ENCODE measurements around the gene CNOT1. TPM values are rescaled to one million over a fixed set of nuclear protein-coding genes. Genes with fewer than 3 reads are reported as not detected.

Gene CNOT1
- total RNA-seq, 1 experiment from 2014 or later, result 230 TPM

- POLR2A ChIA-PET, result no interaction called here
- Histone ChIP-seq H3K27ac (ENCODE audit: low read depth, low read length) (no peak overlapping the region), H3K9me3 (ENCODE audit: control insufficient read depth in 1 of 2, insufficient read depth in 1 of 2, low read depth in 1 of 2, low read length in 2 of 2) (no peaks in the 10 kb centered on the region), H3K4me1 (ENCODE audit: control insufficient read depth in 1 of 2, insufficient read depth in 2 of 2, low read length in 2 of 2) (peaks cover 0 to 4% of the 10 kb centered on the region in 2 experiments; a peak in 1 of 4 replicates), H3K4me2 (ENCODE audit: low read length) (no peak overlapping the region), H3K79me2 (ENCODE audit: insufficient read depth, low read length) (no peaks in the 10 kb centered on the region), H3K9ac (ENCODE audit: low read length) (no peak overlapping the region), H2AFZ (ENCODE audit: low read depth, low read length, poor library complexity, severe bottlenecking) (no peak overlapping the region), H3K4me3 (replicated peaks in 1 of 2; ENCODE audit: low read depth in 1 of 2, low read length in 2 of 2) (no peak overlapping the region), H3K9me2 (ENCODE audit: insufficient read depth) (no peaks in the 10 kb centered on the region), H3K27me3 (ENCODE audit: insufficient read depth, low read length) (peaks cover 4% of the 10 kb centered on the region; the same call in 1 of the 2 replicates), H3K36me3 (ENCODE audit: control insufficient read depth in 1 of 2, insufficient read depth in 2 of 2, low read length in 2 of 2) (no peaks in the 10 kb centered on the region), H4K20me1 (ENCODE audit: insufficient read depth) (no peaks in the 10 kb centered on the region)
- TF ChIP-seq MAX (IDR thresholded peaks at IDR 0.05) (no peak), ZFX (IDR thresholded peaks at IDR 0.05) (no peak), ATF3 (IDR thresholded peaks at IDR 0.05) (no peak), CEBPB (IDR thresholded peaks at IDR 0.05; ENCODE audit: low read depth) (no peak), CBX3 (IDR thresholded peaks at IDR 0.05; ENCODE audit: low read depth) (no peak), CTCF (IDR thresholded peaks at IDR 0.05 in 2 of 3, conservative IDR thresholded peaks at IDR 0.05 in 1 of 3; ENCODE audit: borderline replicate concordance in 1 of 3, insufficient read depth in 1 of 3, low read depth in 2 of 3, low read length in 2 of 3) (no peak), REST (IDR thresholded peaks at IDR 0.05; ENCODE audit: low read depth) (no peak), POLR2AphosphoS5 (IDR thresholded peaks at IDR 0.05; ENCODE audit: low read depth, low read length) (no peak), JUND (IDR thresholded peaks at IDR 0.05) (no peak), RAD21 (IDR thresholded peaks at IDR 0.05; ENCODE audit: low read depth) (no peak), ZBTB33 (IDR thresholded peaks at IDR 0.05; ENCODE audit: extremely low read depth, insufficient replicate concordance, low read length) (no peak), SIN3A (IDR thresholded peaks at IDR 0.05; ENCODE audit: low read depth) (no peak), EZH2phosphoT487 (IDR thresholded peaks at IDR 0.05; ENCODE audit: borderline replicate concordance) (no peak), ZNF274 (IDR thresholded peaks at IDR 0.05; ENCODE audit: low read depth, low read length) (no peak), SP1 (IDR thresholded peaks at IDR 0.05; ENCODE audit: low read depth) (no peak), SRF (IDR thresholded peaks at IDR 0.05; ENCODE audit: low read depth) (no peak), YY1 (IDR thresholded peaks at IDR 0.05; ENCODE audit: extremely low read depth, insufficient replicate concordance, low read depth, low read length) (no peak), ELF1 (IDR thresholded peaks at IDR 0.05; ENCODE audit: borderline replicate concordance, low read depth) (no peak), EGR1 (IDR thresholded peaks at IDR 0.05; ENCODE audit: low read depth) (no peak), EZH2 (IDR thresholded peaks at IDR 0.05) (no peak)
- DNase-seq (ENCODE audit: low read depth, low spot score) (no peak), ATAC-seq (no peak)
- RAD21 ChIA-PET (ENCODE audit: low non-redundant PET in 1 of 2, low total read pairs in 2 of 2, uncharacterized antibody in 2 of 2, unreplicated experiment in 2 of 2), result no interaction called here
- intact Hi-C loops (cut with micrococcal nuclease), result no loop called here
- CTCF ChIA-PET, result no interaction called here
- BruUV-seq (replicated peaks), result no TSS peak
These were observed 27.3 kb upstream of the CNOT1 start for GRCh38 chr16:58656899-58657298.

Measured in HCT116 (cell line).